NCI-H460 (cell line): ENCODE measurements around the gene TRAPPC4. TPM values are rescaled to one million over a fixed set of nuclear protein-coding genes. Genes with fewer than 3 reads are reported as not detected.
A peak's percentile ranks its signal among the peaks of the same experiment; 100 is the strongest.
"Not testable (repeated sequence)": the region's sequence is repeated elsewhere in the genome, so short reads cannot be mapped to it uniquely, and the experiment has no call there.

Source experiments
- DNase-seq: peaks from one replicate; pipeline ENCODE4 v3.0.0-alpha.2; 2016; ENCODE audit warnings: low read depth; ENCODE audit errors: extremely low read depth
- total RNA-seq: library from RNA; depleted of rRNA; stranded (reverse); fragments of >200 nt; shearing (Covaris generic); gene quantifications from 2 replicates; pipeline ENCODE4 v1.2.3, GENCODE V29; 2014

TRAPPC4 gene
- total RNA-seq, 1 experiment from 2014 or later, result 83.1 TPM

DNA sequence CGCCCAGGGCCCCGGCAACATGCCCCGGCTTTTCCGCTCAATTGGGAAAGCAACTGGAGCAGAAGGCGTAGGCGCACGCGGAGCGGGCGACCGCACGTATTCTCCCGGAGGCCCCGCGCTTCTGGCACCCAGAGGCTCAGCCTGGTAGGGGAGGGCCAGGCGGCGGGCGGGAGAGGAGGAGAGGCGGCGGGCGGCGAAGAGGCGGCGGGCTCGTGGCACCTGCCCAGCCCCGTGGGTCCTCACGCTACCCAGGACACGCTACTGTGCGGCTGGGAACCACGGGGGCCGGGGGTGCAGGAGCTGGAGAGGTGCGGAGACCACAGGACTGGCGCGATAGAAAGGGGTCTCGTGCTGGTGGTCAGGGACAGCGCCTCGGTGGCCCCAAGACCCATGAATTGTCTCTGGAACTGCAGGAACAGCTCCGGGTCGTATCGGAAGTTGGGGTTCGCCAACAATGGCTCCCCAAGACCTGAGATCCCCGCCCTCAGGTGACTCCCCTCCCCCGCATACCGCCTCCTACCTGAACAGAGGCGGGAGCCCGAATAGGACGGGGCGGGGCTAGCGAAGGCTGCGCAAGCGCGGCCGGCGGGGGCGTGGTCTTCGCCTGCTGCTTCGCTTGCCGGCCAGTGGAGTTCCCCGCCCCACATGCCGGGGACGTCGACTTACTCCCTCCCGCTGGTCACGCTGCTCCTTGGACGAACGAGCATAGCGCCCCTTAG is 11.9 kb downstream of the TRAPPC4 start, which contains the start of gene SLC37A4:
SLC37A4 (minus strand) TSS at position 549 of the 719 bp plus-strand sequence.
- DNase-seq, result peak; percentile 94

DNA sequence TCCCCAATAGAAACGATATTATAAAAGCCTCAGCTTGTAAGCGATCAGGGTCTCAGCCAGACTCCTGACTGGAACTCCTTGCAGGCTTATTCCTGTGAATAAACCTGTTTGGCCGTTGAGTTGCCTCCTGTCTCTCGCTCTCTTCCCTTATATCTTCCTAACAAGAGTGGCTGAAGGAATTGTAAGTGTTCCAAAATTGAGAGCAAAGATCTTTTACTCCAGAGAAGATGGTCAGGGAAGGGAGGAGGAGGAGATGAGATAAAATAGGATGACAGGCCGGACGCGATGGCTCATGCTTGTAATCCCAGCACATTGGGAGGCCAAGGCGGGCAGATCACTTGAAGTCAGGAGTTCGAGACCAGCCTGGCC is 13.3 kb downstream of the TRAPPC4 start:
- no peak for DNase-seq

DNA sequence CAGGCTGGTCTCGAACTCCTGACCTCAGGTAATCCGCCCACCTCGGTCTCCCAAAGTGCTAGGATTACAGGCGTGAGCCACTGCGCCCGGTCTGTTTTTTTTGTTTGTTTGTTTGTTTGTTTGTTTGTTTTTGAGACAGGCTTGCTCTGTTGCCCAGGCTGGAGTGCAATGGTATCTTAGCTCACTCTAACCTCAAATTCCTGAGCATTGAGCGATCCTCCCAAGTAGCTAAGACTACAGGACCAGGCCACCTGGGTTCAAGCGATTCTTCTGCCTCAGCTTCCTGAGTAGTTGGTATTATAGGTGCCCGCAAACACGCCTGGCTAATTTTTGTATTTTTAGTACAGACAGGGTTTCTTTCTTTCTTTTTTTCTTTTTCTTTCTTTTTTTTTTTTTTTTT is 14.9 kb downstream of the TRAPPC4 start:
- not testable (repeated sequence) for DNase-seq

DNA sequence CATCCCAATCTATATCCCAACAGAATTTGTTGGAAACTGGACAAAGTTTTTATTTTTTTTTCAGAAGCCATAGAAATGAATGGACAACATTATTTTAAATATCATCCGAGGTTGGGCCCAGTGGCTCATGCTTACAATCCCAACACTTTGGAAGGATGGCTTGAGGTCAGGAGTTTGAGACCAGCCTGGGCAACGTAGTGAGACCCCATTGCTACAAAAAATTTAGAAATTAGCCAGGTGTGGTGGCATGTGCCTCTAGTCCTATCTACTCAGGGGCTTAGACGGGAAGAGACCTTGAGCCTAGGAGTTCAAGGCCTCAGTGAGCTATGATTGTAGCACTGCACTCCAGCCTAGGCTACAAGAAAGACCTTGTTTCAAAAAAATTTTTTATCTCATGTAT is 16.2 kb downstream of the TRAPPC4 start:
- no peak for DNase-seq

DNA sequence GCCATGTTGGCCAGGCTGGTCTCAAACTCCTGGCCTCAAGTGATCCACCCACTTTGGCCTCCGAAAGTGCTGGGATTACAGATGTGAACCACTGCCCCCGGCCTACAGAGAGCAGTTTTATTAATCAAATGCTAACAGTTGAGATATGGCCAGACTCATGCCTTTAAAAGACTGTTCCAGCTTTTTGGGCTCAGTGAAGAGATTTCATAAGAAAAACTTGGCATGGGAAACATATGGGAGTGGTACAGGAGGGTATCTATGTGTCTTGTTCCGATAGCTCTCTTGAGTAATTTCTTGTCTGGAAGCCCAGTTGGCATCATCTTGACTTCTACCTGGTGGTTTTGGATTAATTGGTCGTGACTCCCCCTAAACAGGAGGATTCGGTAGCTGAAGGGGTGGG is 20.3 kb downstream of the TRAPPC4 start:
- no peak for DNase-seq

DNA sequence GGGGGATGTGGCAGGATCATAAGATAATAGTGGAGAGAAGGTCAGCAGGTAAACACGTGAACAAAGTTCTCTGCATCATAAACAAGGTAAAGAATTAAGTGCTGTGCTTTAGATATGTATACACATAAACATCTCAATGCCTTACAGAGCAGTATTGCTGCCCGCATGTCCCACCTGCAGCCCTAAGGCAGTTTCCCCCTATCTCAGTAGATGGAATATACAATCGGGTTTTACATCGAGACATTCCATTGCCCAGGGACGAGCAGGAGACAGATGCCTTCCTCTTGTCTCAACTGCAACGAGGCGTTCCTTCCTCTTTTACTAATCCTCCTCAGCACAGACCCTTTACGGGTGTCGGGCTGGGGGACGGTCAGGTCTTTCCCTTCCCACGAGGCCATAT is 20.9 kb downstream of the TRAPPC4 start:
- not testable (repeated sequence) for DNase-seq

DNA sequence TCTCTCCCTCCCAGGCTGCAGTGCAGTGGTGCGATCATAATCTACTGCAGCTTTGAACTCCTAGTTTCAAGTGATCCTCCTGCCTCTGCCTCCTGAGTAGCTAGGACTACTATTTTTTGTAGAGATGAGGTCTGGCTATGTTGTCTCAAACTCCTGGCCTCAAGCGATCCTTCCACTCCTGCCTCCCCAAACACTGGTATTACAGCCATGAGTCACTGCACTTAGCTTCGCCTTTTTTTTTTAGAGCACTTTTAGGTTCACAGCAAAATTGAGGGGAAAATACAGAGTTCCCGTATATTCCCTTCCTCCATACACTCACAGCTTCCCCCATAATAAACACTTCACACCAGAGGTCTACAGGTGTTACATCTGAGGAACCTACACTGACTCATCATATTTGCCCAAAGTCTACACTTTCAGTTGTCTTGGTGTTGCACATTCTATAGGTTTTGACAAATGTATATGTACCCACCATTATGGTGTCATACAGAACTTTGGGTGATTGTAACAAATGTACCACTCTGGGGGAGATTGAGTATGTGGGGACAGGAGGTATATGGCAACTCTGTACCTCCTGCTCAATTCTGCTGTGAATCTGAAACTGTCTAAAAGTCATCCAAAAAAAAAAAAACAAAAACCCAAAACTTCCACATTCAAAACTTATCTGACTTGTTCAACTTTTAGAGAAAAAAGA is 23.4 kb downstream of the TRAPPC4 start:
- no peak for DNase-seq

DNA sequence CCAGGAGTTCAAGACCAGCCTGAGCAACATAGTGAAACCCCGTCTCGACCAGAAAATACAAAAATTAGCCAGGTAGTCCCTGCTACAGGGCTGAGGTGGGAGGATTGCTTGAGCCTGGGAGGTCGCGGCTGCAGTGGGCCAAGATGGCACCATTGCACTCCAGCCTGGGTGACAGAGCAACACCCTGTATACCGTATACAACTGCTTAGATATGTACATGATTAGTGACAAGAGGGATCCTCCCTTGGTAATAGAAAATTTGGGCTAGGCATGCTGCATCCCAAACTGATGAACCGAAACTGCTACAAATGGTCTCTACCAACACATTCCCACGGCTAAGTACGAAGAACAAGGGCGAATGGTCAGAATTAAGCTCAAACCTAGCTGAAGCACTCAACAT is 24.4 kb downstream of the TRAPPC4 start:
- DNase-seq, result no peak

DNA sequence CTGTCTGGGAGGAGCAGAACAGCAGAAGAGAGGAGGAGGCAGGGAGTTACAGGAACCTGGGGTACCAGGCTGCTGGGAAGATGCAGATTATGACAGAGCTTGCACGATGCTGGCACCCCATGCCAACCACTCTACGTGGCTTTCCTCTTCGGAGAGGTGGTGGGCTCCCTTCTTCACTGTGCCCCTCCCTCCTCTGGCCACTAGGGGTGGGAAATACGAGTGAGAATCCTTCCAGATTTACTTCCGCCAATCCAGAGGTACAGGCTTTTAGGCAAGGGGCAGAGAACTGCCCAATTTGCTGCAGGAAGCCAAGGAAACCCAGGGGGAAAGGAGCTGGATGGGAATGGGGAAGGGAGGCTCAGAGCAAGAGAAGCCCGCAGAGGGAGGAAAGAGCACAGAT is 26.1 kb downstream of the TRAPPC4 start:
- no peak for DNase-seq

DNA sequence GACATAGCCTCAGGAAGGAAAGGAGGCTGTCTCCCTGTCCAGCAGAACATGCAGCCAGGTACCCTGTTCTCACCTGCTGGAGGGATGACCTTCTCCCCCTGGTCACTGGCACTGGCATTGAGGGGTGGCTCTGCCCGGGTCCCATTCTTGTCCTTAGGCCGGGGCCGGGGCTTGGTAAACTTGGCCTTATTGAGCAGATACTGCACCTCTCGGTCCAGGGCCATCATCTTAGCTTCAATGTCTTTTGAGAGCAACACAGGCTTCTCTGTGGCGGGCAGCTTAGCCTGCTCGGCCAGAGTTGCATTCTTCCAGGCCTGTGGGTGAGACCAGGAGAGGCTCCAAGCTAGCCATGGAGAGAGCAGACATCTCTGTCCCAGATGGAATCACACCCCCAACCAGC is 27.9 kb downstream of the TRAPPC4 start:
- no peak for DNase-seq

DNA sequence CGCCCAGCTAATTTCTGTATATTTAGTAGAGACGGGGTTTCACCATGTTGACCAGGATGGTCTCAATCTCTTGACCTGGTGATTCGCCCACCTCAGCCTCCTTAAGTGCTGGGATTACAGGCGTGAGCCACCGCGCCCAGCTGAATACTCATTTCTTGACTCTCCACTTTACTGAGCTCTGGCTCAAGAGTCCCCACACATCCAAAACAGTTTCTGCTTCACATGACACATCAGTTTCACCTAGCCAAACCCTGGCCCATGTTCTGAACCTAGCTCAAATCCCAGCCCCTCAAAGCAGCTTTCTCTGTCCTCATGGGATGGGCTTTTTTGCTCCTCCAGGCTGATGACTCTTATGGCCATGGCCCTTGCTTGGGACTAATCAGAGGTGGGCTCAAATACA is 28.6 kb downstream of the TRAPPC4 start:
- no peak for DNase-seq

DNA sequence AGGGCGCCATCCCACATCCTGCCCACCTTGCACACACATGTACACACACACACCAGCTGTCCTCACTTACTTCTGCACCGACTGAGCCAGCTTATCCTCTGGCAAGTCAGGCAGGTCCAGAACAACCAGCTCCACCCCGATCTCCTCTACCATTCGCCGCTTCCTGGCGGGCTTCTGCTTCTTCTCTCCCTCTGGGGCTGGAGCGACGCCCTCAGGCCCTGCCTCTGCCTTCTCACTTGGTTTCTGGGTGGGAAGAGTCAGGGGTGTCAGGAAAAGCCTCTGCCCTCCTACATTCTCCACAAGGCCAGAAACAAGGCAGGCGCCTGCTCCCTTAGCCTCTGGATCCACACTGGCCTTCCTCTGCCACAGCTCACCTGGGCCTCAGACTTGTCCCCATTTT is 30.1 kb downstream of the TRAPPC4 start:
- DNase-seq, result no peak

DNA sequence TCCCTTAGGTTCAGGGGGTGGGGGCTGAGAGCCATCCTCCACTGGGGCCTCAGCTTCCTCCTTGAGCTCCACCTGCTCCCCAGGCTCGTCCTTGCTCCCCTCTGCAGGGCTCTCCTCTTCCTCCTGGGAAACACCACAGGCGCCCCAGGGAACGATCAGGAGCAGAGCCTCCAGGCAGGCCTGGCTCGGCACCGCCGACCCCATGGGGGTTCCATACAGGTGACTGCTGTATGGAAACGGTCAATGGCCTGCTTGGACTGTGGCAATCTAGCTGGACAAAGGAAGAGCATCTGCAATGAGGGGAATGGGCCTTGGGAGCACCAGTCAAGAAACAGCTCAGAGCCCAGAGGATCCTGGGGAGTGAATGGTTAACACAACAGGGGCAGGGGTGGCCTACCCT is 30.5 kb downstream of the TRAPPC4 start:
- DNase-seq, result no peak

DNA sequence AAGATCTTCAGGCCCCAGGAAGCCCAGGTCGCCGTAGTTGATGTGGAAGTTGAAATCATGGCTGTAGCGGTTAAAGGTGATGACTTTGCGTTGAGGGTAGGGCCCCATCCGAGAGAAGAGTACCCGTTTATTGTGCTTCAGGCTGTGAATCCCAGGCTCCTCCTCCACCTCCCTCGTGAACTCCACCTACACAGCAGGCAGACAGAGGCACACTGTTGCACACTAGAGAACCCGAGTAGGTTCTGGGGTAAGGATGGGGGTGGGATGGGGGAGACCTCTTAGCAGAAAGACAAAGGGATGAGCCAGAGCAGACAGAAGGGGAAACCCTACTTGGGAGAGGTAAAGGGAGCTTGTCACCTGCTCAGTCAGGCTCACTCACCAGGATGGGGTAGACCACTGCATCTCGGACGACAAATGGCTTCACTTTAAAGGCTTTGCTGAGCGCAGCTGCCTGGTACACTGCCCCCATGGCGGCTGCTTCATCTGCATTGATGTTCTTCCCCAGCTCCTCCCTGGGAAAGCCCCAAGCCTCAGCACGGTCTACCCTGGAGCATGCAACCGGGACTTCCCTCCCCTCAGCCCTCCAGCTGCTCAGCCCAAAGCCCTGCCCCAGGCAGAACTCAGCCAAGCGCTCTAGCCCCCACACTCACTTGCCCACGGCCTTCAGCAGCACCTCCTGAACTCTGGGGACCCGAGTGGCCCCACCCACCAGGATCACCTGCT is 33.0 kb downstream of the TRAPPC4 start:
- no peak for DNase-seq

DNA sequence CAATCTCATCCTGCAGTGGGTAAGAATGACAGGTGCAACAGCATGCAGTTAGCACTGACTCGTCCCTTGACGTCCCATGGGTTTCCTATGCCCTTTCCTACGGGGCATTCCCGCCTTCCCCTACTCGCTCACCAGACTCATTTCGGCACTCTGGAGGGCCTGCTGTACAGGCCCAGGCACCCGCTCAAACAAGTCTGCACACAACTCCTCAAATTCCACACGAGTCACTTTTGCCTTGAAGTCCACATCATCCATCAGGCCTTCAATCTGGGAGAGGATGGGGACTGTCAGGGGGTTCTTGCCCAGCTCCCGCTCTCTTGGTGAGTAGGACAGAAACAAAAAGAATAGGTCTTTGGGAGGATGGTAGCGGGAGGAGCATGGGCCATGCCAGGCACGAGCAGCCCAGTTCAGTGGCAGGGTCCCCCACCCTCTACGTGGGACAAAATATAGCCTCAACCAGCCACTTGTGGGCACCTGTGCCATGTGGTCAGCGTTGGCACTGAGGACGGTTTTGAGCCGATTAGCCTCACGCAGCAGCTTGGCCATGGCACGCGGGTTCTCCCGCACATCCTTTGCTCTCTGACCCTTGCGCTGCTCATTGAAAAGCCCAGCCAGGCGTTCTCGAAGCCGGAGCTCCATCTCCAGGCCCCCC is 33.7 kb downstream of the TRAPPC4 start:
- DNase-seq, result no peak

DNA sequence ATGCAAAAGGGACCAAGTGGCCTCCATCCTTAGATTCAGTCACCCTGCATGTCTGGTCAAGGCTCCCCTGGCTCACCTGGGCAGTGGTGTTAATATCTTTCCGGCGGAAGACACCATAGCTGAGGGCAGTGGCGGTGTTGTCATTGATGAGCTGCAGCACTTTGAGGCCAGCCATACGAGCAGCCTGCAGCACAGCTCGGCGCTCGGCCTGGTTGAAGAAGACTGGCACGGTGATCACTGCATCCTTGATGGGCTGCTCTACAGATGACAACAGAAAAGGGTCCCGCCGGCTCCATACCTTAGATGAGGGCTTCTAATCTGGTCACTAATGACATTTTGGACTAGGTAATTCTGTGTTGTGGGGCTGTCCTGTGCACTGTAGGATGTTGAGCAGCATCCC is 35.9 kb downstream of the TRAPPC4 start:
- no peak for DNase-seq

DNA sequence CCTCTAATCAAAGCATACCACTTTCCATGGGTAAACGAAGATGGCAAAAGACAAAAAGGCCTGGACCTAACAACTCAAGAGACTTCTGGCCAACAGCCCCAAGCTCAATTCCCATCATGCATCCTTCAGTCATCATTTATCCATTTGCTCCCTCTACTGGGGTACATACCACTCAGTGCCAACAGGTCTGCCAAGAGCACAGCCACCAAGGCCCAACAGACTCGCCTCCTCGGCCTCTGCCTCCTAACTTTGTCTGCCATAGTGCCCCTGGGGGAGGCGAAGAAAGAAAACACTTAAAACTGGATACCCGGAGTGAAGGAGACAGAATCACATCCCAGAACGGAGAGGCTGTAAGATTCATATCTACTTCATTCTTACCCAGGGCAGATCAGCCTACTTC is 37.3 kb downstream of the TRAPPC4 start:
- DNase-seq, result no peak

DNA sequence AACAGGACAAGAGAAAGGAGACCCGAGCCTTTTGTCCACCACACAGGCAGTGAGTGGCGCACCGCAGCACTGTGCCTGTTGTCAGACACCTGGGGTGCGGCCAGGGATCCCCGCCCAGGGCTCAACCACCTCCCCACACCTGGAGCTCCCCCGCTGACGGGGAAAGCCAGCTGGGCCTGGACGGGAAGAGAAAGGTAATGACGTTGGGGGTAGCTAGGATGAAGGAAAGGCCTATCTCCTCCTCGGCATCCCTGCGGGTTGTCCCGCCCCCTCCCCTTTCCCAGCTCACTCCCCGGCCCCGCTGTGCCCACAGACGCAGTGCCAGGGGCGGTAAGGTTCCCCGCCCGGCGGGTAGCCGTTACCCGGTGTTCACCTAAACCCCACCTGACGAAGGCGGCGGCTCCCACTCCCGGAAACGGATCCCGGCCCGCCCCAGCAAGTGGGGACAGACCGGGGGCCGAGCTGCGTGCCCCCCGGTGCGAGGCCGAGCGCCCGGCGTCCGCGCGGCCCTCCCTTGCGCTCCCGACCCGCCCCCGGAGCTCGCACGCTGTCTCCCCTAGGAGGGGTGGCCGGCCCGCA is 37.9 kb downstream of the TRAPPC4 start:
- no peak for DNase-seq

DNA sequence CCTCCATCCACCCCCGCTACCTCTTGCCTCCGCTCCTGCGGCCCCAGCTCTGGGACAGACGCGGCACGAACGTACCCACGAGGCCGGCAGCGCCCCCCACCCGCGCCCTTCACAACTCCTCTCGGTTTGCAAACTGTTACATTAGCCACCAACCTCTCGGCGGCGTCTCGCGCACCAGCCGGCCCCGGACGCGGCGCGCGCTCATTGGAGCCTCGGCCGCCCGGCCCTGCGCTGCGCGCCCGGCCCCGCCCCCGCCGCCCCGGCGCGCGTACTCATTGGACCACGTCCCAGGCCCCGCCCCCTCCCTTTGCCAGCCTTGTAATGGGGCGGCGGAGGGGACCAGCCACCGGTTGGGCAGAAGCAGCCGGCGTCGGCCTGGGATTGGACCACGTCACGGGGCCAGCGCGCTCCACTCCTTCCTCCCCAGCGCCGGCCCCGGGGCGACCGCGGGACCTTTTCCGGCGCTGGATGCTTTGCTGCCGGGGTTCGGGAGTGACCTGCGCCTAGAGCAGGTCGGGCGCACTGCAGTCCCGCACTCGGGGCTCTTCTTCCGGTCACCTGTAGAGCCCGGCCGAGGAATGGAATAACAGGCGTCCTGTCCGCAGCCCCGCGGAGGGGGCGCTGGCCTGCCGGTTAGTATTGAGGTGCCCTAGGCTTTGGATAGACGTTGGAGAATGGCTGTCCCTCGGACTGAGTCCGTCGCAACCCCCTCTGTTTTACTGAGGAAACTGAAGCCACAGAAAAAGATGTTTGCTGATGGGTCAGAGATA is 38.6 kb downstream of the TRAPPC4 start, which contains the start of gene HYOU1:
HYOU1 (minus strand) TSS at position 206 of the 770 bp plus-strand sequence. CDS start 1,045 bp downstream, outside the sequence.
- DNase-seq, result peak; percentile 92

DNA sequence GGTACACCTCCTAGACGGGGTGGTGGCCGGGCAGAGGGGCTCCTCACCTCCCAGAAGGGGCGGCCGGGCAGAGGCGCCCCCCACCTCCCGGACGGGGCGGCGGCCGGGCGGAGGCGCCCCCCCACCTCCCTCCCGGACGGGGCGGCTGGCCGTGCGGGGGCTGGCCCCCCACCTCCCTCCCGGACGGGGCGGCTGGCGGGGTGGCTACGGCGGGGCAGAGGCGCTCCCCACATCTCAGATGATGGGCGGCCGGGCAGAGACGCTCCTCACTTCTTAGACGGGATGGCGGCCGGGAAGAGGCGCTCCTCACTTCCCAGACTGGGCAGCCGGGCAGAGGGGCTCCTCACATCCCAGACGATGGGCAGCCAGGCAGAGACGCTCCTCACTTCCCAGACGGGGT is 40.6 kb downstream of the TRAPPC4 start:
- DNase-seq, result not testable (repeated sequence)
